Osteocyte (in vitro differentiated cells): ENCODE data around the gene LRP1B. TPM values are rescaled to one million over a fixed set of nuclear protein-coding genes. Genes with fewer than 3 reads are reported as not detected.

Experiments used
- DNase-seq: peaks from one replicate; pipeline ENCODE4 v3.0.0; 2021; ENCODE audit warnings: mixed read lengths; ENCODE audit not compliant: unreplicated experiment; ENCODE audit errors: extremely low spot score
- H3K27ac Mint-ChIP-seq: one replicate; pipeline ENCODE4 v1.8.0; 2021; ENCODE audit warnings: mild to moderate bottlenecking, mixed read lengths; ENCODE audit not compliant: unreplicated experiment
- H3K27me3 Mint-ChIP-seq: one replicate; pipeline ENCODE4 v1.8.0; 2021; ENCODE audit warnings: mixed read lengths; ENCODE audit not compliant: unreplicated experiment
- H3K36me3 Mint-ChIP-seq: one replicate; pipeline ENCODE4 v1.8.0; 2021; ENCODE audit warnings: mixed read lengths; ENCODE audit not compliant: unreplicated experiment
- H3K4me1 Mint-ChIP-seq: one replicate; pipeline ENCODE4 v1.8.0; 2021; ENCODE audit warnings: mixed read lengths; ENCODE audit not compliant: unreplicated experiment
- H3K4me3 Mint-ChIP-seq: one replicate; pipeline ENCODE4 v1.8.0; 2021; ENCODE audit warnings: mild to moderate bottlenecking, moderate library complexity, mixed read lengths; ENCODE audit not compliant: unreplicated experiment
- H3K9me3 Mint-ChIP-seq: one replicate; pipeline ENCODE4 v1.8.0; 2021; ENCODE audit warnings: mixed read lengths; ENCODE audit not compliant: unreplicated experiment
- CTCF ChIP-seq: fragments of 200-600 bp; sonication (generic); IDR thresholded peaks from 2 replicates; pipeline ENCODE4 v1.5.0; 2021; ENCODE audit warnings: antibody characterized with exemption, mild to moderate bottlenecking, moderate library complexity
- total RNA-seq: library from RNA; stranded (reverse); gene quantifications from 2 replicates; pipeline ENCODE4 v1.2.1, GENCODE V29; 2021

Gene LRP1B
- total RNA-seq, 1 donor from 2014 or later, result 3.6 TPM

GRCh38 chr2:140526575-140526974 lies 1604.2 kb downstream of the LRP1B start:
- no peak overlapping the region for H3K27ac Mint-ChIP-seq
- peaks cover 7% of the 10 kb centered on the region for H3K27me3 Mint-ChIP-seq
- no peak for TF ChIP-seq CTCF
- no peaks in the 10 kb centered on the region for H3K9me3 Mint-ChIP-seq
- DNase-seq, result no peak
- no peak overlapping the region for H3K4me3 Mint-ChIP-seq
- no peaks in the 10 kb centered on the region for H3K36me3 Mint-ChIP-seq
- H3K4me1 Mint-ChIP-seq, result peaks cover 3% of the 10 kb centered on the region

- no peak overlapping the region for H3K27ac Mint-ChIP-seq
- H3K4me1 Mint-ChIP-seq, result no peaks in the 10 kb centered on the region
- no peak for TF ChIP-seq CTCF
- H3K36me3 Mint-ChIP-seq, result no peaks in the 10 kb centered on the region
- no peaks in the 10 kb centered on the region for H3K27me3 Mint-ChIP-seq
- no peak overlapping the region for H3K4me3 Mint-ChIP-seq
- no peak for DNase-seq
- H3K9me3 Mint-ChIP-seq, result peaks cover 5% of the 10 kb centered on the region
Measured at GRCh38 chr2:140512106-140512505, 1618.7 kb downstream of the LRP1B start.

GRCh38 chr2:140509765-140510164 lies 1621.1 kb downstream of the LRP1B start:
- no peak for TF ChIP-seq CTCF
- H3K9me3 Mint-ChIP-seq, result peaks cover 5% of the 10 kb centered on the region
- no peak overlapping the region for H3K27ac Mint-ChIP-seq
- H3K4me3 Mint-ChIP-seq, result no peak overlapping the region
- no peak for DNase-seq
- H3K4me1 Mint-ChIP-seq, result no peaks in the 10 kb centered on the region
- no peaks in the 10 kb centered on the region for H3K27me3 Mint-ChIP-seq
- no peaks in the 10 kb centered on the region for H3K36me3 Mint-ChIP-seq

- no peaks in the 10 kb centered on the region for H3K27me3 Mint-ChIP-seq
- H3K4me3 Mint-ChIP-seq, result no peak overlapping the region
Measured at GRCh38 chr2:140508756-140509155, 1622.1 kb downstream of the LRP1B start.

GRCh38 chr2:140506606-140507005 lies 1624.2 kb downstream of the LRP1B start:
- no peak for TF ChIP-seq CTCF
- no peak for DNase-seq
- no peak overlapping the region for H3K4me3 Mint-ChIP-seq
- H3K27me3 Mint-ChIP-seq, result no peaks in the 10 kb centered on the region
- peaks cover 5% of the 10 kb centered on the region for H3K9me3 Mint-ChIP-seq
- no peak overlapping the region for H3K27ac Mint-ChIP-seq
- H3K36me3 Mint-ChIP-seq, result no peaks in the 10 kb centered on the region
- H3K4me1 Mint-ChIP-seq, result peaks cover 4% of the 10 kb centered on the region

More at GRCh38 chr2:140508756-140509155, 1622.1 kb downstream of the LRP1B start:
- H3K9me3 Mint-ChIP-seq, result peaks cover 5% of the 10 kb centered on the region
- H3K27ac Mint-ChIP-seq, result no peak overlapping the region
- no peaks in the 10 kb centered on the region for H3K4me1 Mint-ChIP-seq
- H3K36me3 Mint-ChIP-seq, result no peaks in the 10 kb centered on the region
- no peak for DNase-seq
- TF ChIP-seq CTCF, result no peak
